Measurements from ENCODE around the gene GFRAL.

DNA sequence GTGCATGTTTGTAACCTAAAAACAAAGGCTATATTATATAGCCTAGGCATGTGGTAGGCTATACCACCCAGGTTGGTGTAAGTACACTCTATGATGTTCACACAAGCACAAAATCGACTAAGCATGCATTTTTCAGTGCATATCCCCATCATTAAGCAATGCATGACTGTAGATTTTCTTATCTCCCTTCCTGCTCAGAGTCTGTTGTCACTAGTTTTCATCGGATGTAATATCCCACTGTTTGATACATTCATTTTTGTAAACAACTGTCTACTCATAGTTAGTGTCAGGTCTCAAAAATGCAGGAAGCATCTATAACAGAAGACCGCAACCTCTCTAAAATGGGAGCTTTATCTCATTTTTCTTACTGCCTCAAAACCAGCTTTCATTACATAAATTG, 70.7 kb downstream of the GFRAL start:
- TF ChIP-seq, protein P1, sequence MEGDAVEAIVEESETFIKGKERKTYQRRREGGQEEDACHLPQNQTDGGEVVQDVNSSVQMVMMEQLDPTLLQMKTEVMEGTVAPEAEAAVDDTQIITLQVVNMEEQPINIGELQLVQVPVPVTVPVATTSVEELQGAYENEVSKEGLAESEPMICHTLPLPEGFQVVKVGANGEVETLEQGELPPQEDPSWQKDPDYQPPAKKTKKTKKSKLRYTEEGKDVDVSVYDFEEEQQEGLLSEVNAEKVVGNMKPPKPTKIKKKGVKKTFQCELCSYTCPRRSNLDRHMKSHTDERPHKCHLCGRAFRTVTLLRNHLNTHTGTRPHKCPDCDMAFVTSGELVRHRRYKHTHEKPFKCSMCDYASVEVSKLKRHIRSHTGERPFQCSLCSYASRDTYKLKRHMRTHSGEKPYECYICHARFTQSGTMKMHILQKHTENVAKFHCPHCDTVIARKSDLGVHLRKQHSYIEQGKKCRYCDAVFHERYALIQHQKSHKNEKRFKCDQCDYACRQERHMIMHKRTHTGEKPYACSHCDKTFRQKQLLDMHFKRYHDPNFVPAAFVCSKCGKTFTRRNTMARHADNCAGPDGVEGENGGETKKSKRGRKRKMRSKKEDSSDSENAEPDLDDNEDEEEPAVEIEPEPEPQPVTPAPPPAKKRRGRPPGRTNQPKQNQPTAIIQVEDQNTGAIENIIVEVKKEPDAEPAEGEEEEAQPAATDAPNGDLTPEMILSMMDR (IDR thresholded peaks at IDR 0.05): no peak
- no peak for TF ChIP-seq POLR2A (IDR thresholded peaks at IDR 0.05)
